ENCODE results near the gene DPYD.

DNA sequence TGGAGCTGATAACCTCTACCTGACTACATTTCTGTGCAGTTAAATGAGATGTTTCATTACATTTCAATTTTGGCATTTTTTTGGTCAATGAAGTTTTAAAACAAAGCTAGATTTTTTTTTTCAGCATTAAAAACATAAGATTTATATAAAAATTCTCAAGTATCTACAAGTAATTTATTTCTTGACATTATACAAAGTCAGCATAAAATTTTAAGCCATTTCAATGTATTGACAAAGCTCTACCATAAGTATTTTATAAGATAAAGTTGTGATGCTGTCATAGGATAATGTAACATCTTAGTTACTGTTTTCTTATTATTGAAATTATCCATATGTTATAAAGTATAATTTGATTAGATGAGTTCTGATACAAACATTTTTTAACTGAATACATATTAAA, 847.7 kb downstream of the DPYD start:
- TF ChIP-seq, protein P1, sequence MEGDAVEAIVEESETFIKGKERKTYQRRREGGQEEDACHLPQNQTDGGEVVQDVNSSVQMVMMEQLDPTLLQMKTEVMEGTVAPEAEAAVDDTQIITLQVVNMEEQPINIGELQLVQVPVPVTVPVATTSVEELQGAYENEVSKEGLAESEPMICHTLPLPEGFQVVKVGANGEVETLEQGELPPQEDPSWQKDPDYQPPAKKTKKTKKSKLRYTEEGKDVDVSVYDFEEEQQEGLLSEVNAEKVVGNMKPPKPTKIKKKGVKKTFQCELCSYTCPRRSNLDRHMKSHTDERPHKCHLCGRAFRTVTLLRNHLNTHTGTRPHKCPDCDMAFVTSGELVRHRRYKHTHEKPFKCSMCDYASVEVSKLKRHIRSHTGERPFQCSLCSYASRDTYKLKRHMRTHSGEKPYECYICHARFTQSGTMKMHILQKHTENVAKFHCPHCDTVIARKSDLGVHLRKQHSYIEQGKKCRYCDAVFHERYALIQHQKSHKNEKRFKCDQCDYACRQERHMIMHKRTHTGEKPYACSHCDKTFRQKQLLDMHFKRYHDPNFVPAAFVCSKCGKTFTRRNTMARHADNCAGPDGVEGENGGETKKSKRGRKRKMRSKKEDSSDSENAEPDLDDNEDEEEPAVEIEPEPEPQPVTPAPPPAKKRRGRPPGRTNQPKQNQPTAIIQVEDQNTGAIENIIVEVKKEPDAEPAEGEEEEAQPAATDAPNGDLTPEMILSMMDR (IDR thresholded peaks at IDR 0.05; ENCODE audit: low read length), result no peak
- no peak for TF ChIP-seq EZH2 (optimal IDR thresholded peaks at IDR 0.05; ENCODE audit: low read depth, low read length)
